HG03342 (cell line): ENCODE measurements around the gene RAD51B.

Experiments
- ATAC-seq: cut with Tn5 transposase; IDR thresholded peaks from one replicate; pipeline ENCODE4 v1.9.1; 2021; ENCODE audit warnings: mild to moderate bottlenecking, moderate library complexity; ENCODE audit not compliant: unreplicated experiment

Gene RAD51B

DNA sequence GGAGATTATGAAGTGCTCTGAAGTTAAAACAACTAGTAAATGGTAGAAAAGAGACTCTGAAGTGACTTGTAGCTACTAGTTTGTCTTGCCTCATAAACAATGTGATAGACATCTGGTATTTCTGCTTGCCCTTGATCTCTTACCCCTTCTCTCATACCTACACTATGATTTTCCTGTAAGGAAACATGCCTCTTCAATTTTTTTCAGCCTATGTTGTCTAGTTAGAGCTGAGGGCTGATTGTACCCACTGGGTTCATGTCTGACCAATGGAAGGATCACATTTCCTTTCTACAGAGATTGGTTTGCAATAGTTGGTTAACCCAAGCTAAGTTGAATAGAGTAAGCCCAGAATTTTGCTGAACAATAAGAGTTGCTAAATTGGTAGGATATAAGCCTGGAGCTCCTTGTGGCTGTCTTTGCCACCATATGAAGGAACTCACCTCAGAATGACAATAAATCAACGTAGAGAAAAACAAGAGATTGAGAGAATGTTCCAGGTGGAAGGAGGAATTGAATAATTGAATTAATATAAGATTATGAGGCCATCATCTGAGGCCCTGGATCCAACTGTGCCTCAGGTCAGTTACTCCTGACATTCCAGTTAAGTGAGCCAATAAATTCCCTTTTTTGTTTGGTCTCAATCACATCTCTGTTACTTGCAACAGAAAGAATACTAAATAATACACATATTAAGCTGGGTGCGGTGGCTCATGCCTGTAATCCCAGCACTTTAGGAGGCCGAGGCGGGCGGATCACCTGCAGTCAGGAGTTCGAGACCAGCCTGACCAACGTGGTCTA is 626.9 kb downstream of the RAD51B start:
- ATAC-seq: no peak

DNA sequence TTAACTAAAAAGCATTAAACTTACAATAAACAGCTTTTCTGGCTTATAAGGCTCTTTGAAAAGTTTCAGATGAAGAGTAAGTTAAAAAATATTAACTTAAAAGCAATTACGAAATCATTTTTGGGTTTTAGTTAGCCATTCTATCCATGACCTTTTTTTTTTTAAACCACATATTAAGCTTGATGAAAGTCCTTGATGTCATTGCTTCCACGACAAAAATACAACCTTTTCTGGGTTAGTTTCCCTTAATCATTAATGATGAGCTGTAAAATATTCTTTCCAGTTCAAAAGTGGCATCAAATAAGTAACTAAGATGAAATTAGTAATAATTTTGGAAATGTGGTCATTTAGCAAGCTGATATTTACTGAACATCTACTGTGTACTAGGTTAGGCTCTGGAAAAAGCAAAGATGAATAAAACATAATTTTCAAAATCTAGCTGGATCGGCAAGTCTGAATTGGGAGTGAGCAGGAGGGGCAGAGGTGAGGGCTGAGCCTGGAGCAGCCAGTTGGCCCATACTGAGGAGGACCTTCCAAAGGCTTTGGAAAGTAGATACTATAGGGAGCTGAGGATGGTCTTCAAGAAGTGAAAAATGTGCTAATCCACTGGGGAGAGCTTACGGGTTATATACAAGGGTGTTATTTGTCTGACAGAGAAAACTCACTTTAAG is 628.1 kb downstream of the RAD51B start:
- no peak for ATAC-seq

- ATAC-seq: no peak
Measured at GRCh38 chr14:68448252-68448902, 628.8 kb downstream of the RAD51B start.

DNA sequence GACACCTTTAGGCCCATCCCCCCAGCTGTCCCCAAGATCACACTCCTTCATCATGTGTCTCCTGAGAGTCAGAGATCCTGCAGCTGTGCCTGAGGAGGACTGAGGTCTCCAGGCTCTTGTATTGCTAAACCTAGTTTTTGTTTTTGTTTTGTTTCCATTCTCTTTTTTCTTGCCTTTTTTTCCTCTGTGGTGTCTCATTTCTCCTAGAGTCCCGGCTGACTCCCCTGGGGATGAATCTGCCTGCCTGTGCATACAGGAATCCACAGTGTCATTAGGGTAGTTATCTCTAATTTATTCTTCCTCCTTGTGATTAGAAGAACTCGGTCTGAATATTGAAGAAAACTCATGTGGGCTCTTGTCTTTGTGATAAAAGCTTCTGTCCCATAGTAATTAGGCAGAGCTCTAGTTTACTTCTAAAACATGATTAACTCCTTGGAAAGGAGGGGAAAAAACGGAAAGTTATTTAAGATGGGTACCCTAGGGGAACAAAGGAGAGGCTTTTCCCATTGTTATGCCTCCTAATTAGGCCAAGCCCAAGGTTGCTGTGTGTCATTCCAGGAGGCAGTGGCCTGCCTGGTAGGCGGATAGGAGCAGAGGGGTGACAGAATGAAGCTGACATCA is 630.1 kb downstream of the RAD51B start:
- no peak for ATAC-seq

- no peak for ATAC-seq
Measured at GRCh38 chr14:68450391-68451120, 631.0 kb downstream of the RAD51B start.

DNA sequence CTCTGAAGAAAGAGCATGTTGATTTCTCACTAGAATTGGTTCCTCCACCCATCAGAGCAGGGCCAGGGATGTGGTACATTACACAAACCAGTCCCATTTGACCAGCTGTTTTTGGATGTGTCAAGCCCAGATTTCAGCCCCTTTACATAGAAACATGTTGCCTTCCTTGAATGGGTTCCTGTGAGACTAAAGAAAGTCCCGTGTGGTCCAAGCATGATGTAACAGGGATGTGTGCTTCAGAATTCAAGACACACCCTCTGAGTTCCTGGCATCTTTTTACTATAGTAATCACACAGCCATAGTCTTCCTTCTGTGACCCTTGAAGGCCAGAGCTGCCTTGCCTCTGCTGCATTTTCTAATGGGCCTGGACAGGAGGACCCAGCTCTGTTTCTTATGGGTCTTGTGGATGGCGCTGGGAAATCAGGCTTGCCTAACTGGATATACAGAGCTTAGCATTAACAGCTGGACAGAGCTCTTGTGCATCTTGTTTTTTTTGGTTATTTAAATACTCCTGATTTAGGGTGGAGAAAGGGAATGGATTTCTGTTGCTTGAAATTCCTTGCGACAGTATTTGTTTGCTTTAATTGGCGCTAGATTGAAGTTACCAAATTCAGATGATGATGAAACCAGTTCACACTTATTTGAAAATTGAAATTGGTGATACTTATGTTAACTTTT is 632.3 kb downstream of the RAD51B start:
- no peak for ATAC-seq

GRCh38 chr14:68458253-68458652 is 638.7 kb downstream of the RAD51B start:
- no peak for ATAC-seq

GRCh38 chr14:68458840-68459469 is 639.4 kb downstream of the RAD51B start:
- ATAC-seq: no peak

DNA sequence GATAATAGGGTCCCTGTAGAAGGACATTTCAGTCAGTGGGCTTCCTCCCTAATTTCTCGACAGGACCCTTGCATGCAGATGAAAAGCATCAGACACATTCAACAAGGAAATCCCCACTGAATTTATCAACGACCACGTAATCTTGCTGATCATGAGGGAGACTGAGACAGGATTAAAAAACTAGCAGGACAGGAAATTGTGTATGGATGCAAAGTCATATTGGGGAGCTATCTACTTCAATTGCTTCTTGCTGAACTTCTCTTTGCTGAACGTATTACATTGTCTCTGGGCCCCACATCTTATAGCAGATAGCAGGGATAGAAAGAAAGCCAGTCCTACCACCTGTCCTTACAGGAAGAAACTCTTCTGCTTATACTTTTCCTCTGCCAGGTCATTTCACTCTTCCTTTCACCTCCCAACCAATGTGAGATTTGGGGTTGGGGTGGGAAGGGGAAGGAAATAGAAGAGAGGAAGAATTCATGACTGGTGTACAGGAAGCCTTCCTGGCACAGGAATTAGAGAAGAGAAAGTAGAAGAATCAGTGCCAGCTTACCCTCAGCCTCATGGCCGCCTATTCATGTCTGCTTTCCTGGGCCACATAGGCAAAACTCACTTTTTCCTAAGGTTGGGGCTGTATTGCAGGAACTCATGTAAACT is 640.0 kb downstream of the RAD51B start:
- ATAC-seq: no peak

GRCh38 chr14:68460541-68460940 is 641.0 kb downstream of the RAD51B start:
- ATAC-seq: no peak

GRCh38 chr14:68461086-68461485 is 641.5 kb downstream of the RAD51B start:
- no peak for ATAC-seq

DNA sequence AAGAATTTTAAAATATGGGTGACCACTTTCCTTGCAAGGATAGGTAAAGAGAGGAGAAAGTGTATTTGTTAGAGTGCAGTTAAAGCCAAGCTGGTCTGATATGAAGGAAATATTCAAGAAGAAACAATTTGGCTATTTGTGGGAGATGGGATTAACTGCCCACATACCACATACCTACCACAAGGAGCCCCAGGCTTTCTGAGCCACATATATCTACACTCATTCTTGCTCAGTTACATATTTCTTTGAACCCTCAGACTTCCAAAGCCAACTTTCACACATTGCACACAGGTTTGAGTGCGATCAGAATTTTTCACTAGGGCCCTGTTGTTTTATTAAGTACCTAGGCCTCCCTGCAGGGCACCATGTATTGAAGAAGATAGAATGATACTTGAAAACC is 643.1 kb downstream of the RAD51B start:
- ATAC-seq: no peak

DNA sequence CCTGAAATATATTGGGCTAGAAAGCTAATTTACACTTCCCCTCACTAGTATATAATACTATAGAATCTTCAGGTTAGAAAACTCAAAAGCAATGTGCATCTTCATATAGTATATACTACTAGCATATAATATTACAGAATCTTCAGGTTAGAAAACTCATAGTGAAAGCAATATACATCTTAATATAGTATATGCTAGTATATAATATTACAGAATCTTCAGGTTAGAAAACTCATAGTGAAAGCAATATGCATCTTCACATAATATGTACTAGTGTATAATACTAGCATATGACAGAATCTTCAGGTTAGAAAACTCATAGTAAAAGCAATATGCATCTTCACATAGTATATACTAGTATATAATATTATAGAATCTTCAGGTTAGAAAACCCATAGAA is 643.7 kb downstream of the RAD51B start:
- ATAC-seq: no peak

GRCh38 chr14:68463705-68464374 is 644.3 kb downstream of the RAD51B start:
- ATAC-seq: no peak

DNA sequence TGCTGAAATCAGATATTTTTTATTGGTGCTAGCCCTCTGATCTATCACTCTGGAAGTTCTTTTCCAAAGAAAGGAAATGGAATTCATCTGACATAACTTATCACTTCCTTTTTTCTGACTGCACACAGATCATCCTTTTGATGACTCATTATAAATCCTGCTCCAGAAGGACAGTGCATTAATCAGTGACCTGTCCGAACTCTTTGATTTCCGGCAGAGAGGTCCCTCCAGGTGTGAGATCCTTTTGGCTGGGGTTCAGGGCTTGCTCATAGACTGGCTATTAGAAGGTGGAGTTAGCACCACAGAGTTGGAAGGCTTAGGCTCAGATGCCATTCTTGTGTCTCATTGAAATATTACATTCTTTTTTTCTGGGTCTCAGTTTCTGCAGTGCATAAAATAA is 645.1 kb downstream of the RAD51B start:
- no peak for ATAC-seq

DNA sequence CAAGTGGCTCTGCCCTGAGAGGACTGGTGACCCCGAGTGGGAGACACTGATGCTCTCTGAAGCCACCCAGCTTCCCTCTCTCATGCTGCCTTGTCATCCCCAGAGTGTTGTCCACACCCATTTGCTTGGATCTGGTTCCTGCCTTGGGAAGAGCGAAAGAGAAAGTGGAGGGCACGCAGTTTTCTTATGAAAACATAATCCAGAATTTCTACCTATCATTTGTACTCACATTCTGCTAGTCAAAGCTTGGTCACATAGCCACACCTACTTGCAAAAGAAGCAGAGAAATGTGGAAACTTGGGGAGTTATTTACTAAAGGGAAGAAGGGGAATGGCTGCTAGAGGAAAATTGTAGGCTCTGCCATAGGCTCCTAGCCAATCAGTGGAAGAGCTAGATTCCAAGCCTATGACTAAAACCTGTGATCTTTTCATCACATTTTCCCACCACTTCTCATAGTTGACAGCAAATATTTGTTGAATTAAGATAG is 647.0 kb downstream of the RAD51B start:
- no peak for ATAC-seq

DNA sequence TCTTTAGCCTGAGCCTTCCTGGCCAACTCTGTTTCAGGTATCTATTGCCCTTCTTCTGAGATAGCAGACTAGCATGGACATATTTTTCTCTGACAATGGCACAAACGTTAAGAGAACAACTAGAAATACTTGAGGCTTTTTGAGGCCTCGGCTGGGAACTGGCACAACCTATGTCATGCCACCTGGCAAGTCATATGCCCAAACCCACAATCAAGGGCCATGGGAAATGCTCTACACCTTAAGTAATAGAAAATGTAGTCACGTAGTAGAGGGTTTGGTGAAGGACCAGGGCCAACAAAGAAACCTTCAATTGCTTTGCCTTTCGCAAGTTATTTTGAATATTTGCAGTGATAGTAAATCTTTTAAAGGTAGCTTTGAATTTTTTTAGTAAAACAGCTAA is 647.8 kb downstream of the RAD51B start:
- no peak for ATAC-seq

DNA sequence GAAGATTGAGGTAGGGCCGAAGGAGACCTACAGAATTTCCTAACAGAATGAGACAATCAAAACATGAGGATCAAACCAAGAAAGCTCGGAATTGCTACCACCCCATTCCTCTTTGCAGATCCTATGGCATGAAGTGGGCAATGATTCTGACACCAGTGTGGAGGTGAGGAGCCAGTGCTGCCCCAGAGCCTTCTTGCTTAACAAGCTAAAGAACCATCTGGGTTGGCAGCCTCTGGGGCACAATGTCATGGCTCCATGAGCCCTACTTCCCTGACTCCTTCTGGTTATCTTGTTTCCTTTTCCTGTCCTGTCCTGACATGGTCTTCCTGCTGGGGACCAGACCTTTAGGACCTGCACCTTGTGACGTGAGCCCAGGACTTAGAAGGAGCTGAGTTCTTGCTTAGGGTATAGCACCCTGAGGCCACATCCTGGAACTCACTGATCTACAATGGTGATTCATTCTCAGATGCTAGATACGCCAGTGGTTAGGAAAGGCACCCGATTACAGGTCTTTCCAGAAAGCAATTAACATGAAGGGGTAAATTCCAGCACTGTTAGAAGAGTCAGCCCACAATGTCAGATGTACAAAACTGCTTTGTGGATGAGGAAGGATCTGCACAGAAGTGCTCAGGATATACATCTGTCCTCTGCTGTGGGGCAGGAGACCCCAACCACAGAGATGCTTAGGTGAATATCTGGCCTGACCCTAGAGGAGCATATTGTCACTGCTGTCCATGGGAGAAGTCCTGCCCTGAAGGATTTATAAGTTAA is 649.0 kb downstream of the RAD51B start:
- ATAC-seq: no peak
